Uterus (tissue), 2 donors: ENCODE measurements around the gene CAMSAP3.

ENCODE experiments used
- POLR2A ChIP-seq, 2 donors: fragments of 450-650 bp; IDR thresholded peaks; one replicate each; pipeline ENCODE4 v1.6.1; 2016; ENCODE audit warnings: antibody characterized with exemption in 2 of 2, mild to moderate bottlenecking in 1 of 2, moderate library complexity in 1 of 2
- TF ChIP-seq, protein P1 (sequence below), 4 experiments: fragments of 200-600 bp in 2 of 4; fragments of 450-650 bp in 2 of 4; sonication (generic) in 2 of 4; IDR thresholded peaks; one replicate each; pipeline ENCODE4 v1.5.1; 2016 to 2019; ENCODE audit warnings: antibody characterized with exemption in 4 of 4, mild to moderate bottlenecking in 2 of 4, moderate library complexity in 1 of 4

DNA sequence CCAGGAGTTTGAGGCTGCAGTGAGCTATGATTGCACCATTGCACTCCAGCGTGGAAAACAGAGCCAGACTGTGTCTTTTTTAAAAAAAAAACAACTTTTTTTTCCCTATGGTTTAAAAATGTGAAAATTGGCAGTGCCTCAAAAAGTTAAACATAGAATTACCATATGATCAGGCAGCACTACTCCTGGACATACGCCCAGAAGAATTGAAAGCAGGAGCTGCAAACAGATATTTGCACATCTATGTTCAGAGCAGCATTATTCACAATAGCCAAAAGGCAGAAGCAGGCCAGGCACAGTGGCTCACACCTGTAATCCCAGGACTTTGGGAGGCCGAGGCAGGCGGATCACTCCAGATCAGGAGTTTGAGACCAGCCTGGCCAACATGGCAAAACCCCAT lies 69.4 kb downstream of the CAMSAP3 start:
- TF ChIP-seq, protein P1, sequence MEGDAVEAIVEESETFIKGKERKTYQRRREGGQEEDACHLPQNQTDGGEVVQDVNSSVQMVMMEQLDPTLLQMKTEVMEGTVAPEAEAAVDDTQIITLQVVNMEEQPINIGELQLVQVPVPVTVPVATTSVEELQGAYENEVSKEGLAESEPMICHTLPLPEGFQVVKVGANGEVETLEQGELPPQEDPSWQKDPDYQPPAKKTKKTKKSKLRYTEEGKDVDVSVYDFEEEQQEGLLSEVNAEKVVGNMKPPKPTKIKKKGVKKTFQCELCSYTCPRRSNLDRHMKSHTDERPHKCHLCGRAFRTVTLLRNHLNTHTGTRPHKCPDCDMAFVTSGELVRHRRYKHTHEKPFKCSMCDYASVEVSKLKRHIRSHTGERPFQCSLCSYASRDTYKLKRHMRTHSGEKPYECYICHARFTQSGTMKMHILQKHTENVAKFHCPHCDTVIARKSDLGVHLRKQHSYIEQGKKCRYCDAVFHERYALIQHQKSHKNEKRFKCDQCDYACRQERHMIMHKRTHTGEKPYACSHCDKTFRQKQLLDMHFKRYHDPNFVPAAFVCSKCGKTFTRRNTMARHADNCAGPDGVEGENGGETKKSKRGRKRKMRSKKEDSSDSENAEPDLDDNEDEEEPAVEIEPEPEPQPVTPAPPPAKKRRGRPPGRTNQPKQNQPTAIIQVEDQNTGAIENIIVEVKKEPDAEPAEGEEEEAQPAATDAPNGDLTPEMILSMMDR (IDR thresholded peaks at IDR 0.05), result no peak
- TF ChIP-seq POLR2A (IDR thresholded peaks at IDR 0.05), result no peak
